HL-60/S4 treated with phorbol 12-myristate 13-acetate at 8.2 ng/mL for 4 days and 3 days (cell line): ENCODE measurements around the gene FBH1.
"Not testable (repeated sequence)": the region's sequence is repeated elsewhere in the genome, so short reads cannot be mapped to it uniquely, and the experiment has no call there.

Source experiments
- in situ Hi-C: fragments of 300-500 bp; cut with MboI; formaldehyde crosslinking; loops from 2 replicates; pipeline ENCODE4 v1.15.0; 2022; ENCODE audit warnings: low sequenced_read_pairs

FBH1 gene

DNA sequence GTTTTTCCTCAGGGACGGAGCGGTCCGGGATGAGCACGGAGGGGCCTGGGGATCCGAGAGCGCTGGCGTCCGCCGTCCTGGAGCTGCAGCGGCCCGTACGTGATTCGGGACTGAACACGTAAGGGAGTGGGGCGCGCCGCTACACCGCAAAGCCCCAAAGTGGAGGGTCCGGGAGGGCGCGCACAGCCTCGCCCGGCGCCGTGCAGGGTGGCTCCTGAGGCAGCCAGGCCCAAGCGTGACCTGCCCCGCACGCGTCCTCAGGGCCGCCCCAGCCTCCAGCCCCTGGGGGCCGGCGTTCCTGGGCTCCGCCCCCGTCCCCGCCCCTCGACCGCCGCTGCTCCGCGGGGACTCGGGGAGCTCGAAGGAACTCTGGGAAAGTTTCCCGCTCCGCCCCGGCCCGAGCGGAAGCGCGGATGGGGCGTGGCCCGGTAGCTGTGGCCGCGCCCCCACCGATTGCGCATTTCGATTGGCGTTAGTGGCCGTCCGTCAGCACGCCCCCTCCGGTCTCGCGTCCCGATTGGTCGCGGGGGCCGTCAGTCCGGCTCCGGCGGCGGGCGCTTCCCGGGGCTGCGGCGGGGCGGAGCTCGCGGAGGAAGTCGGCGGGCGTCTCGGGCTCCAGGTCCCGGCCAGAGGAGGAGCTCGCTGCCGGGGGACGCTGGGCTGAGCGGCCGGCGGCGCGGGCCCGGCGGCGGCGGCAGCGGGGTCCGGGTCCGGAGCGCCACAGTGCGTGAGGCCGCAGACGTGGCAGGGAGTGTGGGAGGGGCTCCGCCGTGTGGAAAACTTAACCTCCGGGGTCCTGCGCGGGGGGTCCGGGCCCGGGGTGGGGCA, at the start of gene FBH1, which contains the start of gene ANKRD16:
Gene FBH1, plus strand, starts transcription at position 620 of the 828 bp plus-strand sequence. Its CDS starts 103 bp downstream, at position 723.
Gene ANKRD16, minus strand, starts transcription at position 270 of the 828 bp plus-strand sequence. CDS start 539 bp downstream, outside the sequence.
- in situ Hi-C loops: no loop called here

DNA sequence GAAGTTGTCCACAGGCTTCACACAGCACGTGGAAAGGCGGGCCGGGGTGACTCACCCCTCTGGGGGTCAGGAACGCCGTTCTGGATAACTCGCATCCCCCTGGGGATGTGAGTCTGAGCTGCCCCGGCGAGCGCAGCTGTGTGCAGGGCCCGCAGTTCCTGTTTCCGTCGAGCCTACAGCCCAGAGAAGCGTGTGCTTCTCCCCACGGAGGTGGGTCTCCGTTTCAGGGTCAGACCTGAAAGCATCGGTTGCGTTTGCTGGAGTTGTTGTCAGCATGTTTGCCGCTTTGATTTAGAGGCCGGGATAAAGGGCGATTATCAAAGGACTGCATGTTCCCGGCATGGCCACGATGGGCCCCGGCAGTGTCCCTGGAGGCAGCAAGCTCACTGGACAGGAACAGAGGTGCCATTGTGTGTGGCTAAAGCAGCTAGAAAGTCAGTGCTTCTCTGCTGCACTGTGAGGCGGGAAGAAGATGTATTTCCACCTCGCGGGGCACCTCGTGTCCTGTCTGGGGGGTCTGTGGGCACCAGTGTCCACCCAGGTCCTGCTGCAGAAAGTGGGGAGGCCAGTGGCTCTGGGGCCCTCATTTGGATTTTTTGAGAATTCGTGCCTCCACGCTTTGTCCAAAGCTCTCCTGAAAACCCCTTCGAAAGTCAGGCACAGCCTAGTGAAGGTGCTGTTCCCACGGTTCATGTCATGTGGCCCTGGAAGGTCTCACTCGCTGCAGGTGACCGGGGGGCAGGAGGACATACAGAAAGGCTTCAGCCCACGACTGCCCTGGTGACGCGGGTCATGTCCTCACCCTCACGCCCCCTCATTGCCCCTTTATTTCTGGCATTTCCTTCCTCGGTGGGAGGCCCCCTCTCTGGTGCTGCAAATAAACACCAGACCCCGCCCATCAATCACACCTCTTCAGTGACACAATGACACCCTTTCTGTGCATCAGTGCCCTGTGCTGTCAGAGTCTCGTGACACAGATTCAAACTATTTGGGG, 49.4 kb upstream of the FBH1 start:
- in situ Hi-C loops: no loop called here

DNA sequence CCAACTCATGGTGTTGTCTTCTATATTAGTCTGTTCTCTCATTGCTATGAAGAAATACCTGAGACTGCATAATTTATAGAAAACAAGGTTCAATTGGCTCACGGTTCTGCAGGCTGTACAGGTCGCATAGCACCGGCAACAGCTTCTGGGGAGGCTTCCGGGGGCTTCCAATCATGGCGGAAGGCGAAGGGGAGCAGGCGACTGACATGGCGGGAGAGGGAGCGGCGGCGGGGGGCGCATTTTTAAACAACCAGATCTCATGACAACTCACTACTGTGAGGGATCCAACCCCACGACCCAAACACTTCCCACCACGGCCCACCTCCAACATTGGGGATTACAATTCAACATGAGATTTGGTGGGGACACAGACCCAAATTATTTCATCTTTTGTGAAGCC, 48.1 kb upstream of the FBH1 start:
- in situ Hi-C loops: no loop called here

DNA sequence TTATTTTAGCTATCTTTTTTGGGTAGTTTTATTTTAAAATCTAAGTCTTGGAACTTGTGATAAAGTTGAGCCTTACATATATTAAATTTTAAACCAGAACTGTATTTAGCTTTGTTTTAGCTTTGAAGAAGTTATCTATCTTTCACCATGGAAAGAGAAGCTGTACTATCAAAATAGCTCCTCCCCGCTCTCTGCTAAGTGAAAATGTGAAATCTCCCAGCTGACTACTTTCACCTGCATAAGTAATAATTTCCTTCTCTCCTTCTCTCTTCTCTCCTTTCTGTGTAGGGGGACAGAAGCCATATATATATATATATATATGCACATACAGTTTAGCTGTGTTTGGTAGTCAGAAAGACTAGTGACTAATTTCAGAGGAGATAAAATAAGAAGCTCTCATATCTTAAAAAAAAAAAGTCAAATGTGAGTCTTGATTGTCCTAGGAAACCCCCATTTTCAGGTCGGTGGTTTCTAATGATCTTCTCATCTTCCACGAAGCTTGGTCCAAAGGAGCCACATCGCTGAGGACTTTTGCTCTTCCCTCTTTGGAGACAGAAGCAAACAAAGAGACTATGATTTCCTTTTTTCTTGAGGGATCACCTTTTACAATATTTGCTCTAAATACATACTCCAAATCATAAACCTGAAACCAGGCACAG, 46.2 kb upstream of the FBH1 start:
- in situ Hi-C loops: no loop called here

DNA sequence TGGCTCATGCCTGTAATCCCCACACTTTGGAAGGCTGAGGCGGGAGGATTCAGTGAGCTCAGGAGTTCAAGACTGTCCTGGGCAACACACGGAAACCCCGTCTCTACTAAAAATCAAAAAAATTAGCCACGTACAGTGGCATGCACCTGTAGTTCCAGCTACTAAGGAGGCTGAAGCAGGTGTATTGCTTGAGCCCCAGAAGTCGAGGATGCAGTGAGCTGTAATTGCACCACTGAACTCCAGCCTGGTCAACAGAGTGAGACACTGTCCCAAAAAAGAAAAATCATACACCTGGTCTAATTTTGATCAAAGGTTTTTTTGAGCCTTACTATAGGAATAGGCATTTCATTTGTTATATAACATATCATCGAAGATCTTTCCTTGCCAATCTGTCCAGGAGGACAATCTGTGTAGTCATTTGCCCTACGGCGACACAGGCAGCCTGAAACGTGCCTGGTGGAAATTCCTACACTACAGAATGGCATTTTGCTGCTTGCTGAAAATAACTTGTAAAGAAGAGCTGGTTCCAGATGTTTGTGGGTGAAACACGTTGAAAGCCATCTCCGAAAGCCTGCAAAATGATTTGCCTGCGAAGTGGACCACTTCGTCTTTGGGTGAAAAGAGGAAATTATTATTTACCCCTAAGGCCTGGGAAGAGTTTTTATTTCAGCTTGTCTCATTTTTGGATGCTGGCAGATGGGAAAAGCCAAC, 45.5 kb upstream of the FBH1 start:
- in situ Hi-C loops: no loop called here

DNA sequence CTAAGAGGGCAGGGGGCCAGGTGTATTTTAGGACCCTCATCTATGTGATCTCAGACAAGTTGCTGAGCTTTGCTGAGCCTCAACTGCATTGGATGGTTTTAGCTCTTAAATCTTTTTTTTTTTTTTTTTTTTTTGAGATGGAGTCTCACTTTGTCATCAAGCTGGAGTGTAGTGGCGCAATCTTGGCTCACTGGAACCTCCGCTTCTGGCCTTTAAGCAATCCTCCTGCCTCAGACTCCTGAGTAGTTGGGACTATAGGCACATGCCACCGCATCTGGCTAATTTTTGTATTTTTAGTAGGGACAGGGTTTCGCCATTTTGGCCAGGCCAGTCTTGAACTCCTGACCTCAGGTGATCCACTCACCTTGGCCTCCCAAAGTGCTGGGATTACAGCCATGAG, 43.4 kb upstream of the FBH1 start:
- in situ Hi-C loops: not testable (repeated sequence)

DNA sequence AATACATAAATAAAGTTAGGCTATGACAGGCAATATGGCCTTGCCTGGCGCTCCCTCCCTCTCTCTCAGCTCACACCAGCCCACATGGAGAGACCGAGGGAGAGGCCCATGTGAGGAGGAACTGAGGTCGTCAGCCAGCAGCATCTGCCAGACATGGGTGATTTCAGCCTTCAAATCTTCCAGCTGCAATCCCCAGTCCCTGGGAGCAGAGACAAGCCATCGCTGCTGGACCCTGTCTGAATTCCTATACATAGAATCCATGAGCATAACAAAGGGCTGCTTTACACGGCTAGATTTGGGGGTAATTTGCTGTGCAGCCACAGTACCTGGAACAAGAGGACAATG, 35.9 kb upstream of the FBH1 start:
- in situ Hi-C loops: no loop called here

DNA sequence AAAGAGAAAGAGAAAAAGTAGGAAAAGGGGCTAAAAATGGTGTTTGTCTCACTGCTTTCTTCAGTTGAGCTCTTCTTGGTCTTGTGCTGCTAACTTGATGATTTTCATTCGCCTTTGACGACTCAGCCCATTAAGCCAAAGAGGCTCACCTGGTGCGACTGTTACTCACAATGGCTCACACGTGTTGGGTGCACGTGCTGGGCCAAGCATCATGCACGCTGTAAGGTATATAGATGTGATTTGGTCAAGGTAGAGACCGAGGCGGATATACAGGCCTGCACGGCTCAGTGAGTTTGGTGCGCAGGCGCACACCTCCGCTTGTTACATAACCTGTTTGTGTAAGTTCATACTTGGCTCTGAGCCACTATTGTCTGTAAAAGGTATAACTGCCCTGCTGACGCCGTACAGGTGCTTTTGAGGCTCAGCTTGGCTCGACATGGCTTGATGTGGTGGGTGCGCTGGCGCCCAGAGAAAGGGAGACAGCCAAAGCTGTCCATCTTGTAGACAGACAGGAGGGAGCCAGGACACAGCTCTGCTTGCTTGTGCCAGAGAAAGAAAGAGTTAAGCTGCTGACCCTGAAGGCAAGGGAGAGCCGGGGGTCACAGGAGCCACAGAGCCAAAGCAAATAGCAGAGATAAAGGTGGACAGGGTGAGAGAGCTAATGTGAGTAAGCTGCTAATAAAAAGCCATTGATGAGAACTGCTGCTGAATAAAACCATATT, 33.9 kb upstream of the FBH1 start:
- in situ Hi-C loops: no loop called here

DNA sequence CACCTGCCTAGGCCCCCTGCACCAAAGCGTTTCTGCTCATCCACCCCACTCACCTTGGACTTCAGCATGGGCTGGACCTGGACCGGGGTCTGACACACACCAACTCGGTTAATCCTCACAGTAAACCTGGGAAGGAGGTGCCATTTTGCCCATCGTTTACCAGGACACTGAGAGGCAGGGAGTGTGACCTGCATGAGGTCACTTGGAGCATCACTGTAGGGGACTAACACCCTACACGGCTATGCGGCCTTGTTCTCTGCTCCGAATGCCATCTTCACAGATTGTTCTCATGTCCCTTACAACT, 33.4 kb upstream of the FBH1 start:
- in situ Hi-C loops: no loop called here

DNA sequence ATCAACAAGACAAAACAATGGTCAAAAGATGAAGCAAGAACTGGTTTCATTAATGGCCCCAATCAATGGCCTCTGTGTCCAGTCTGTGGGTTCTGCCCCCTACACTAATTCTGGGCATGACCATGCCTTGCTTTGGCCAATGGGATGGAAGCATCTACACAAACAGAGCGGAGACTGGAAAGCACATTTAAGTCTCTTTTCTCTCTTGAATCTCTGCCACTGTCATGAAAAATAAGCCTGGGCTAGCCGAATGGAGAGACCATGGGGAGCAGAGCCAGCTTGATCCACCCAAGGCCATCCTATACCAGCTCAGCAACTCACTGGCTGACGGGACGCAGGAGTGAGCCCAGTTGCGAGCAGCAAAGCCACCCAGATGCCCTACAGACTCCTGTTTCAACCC, 31.2 kb upstream of the FBH1 start:
- in situ Hi-C loops: no loop called here

DNA sequence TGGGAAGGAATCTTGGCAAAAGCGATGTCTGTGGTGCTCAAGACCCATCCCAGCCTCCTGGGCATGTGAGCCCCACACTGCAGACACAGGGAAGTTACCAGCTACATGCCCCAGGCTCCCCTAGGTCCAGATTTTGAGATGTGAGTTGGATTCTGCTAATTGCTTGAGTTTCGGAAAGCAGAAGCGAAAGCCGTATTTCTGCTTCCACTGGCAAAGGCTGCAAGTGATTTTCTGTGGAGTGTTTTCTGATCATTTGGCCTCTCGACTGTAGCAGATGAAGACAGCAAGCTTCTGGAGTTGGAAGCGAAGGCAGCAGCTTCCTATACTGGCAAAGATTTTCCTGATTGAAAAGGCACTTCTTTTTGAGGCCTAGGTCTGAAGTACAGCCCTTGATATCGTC, 30.0 kb upstream of the FBH1 start:
- in situ Hi-C loops: no loop called here

DNA sequence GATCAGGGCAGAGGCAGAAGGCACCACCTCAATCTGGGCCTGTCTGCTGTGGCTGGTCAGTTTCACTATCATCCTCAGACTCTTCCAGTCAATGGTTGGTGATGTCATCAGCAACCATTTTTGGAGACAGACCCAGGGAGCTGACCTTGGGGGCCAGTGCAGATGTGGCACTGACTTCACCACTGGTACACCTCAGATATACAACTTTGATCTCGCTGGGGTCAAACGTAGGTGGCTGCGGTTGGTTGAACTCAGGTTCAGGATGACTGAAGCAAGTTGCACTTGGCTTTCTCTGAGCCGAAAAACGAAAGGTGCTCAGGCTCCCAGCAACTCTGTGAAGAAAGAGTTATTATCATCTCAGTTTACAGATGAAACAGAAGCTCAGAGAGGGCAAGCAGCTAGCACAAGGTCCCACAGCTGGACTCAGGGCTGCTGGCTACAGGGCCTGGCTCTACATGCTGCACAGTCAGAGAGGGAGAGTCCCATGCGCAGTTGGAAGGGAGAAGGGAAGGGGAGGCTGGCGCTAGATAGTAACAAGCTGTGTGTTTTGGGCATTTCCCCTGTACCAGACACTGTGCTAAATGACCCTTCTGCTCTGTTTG, 27.6 kb upstream of the FBH1 start:
- in situ Hi-C loops: no loop called here

DNA sequence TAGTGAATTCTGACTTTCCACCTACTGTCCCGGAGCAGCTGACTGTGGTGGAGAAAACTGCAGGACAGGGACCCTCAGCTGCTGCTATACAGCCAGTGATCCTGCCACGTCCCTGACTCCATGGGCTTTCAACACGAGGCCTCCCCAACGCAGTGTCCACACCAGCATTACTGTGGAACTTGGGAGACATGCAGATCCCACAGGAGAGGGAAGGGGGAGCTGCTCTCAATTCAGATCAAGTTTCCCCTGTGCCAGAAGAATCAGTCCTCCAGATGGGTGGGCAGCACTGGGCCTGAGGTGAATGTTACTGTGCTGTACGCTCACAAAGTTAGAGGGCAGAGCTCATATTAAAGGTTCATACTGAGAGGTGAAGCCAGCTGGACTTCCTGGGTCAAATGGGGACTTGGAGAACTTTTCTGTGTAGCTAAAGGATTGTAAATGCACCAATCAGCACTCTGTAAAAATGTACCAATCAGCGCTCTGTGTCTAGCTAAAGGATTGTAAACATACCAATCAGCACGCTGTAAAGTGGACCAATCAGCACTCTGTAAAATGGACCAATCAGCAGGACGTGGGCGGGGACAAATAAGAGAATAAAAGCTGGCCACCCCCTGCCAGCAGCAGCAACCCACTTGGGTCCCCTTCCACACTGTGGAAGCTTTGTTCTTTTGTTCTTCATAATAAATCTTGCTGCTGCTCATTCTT, 26.9 kb upstream of the FBH1 start:
- in situ Hi-C loops: not testable (repeated sequence)

DNA sequence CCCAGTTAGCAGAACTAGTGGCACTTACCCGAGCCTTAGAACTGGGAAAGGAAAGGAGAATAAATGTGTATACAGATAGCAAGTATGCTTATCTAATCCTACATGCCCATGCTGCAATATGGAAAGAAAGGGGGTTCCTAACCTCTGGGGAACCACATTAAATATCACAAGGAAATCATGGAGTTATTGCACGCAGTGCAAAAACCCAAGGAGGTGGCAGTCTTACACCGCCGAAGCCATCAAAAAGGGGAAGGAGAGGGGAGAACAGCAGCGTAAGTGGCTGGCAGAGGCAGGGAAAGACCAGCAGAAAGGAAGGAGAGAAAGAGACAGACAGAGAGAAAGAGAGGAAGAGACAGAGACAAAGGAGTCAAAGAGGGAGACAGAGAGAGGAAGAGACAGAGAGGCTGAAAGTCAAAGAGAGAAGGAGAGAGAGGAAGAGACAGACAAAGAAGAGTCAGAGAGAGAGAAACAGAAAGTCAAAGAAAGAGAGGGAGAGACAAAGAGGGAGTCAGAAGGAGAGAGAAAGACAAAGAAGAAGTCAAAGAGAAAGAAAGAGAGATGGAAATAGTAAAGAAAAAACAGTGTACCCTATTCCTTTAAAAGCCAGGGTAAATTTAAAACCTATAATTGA, 23.5 kb upstream of the FBH1 start:
- in situ Hi-C loops: not testable (repeated sequence)

DNA sequence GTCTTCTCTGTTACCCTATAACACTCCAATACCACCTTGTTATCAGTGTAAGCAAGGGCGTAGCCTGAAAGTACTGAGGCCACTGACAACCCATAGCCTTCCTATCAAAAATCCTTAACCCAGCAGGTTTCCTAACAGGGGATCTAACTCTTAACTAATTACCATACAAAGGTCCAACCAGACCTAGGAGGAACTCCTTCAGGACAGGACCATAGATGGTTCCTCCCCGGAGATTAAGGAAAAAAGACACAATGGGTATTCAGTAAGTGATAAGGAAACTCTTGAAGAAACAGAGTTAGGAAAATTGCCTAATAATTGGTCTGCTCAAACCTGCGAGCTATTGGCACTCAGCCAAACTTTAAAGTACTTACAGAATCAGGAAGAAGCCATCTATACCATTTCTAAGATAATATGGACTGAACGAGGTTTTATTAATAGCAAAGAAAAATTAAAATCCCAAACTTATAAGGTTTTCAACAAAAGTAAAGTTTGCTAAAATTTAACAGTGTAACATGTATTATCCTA, 22.9 kb upstream of the FBH1 start:
- in situ Hi-C loops: not testable (repeated sequence)

DNA sequence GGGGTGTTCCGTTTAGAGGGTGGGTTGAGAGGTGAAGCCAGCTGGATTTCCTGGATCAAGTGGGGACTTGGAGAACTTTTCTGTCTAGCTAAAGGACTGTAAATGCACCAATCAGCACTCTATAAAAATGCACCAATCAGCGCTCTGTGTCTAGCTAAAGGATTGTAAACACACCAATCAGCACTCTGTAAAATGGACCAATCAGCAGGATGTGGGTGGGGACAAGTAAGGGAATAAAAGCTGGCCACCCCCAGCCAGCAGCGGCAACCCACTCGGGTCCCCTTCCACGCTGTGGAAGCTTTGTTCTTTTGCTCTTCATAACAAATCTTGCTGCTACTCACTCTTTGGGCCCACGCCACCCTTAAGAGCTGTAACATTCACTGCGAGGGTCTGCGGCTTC, 21.7 kb upstream of the FBH1 start:
- in situ Hi-C loops: not testable (repeated sequence)

DNA sequence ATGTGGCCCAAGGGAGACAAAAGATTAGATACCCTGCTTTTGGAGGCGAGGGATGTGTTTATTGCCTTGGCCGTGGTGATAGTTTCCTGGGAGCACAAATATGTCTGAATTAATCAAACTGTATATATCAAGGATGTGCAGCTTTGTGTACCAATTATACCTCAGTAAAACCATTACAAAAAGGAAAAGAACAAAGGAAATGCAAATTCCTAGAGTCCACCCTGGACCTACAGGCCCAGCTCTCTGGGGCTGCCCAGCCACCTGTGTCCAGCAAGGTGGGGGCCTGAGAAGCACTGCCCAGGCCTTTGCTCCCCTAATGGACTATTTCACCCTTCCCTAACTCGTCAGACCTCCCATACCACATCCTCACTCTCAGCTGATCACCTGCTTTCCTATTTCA, 20.9 kb upstream of the FBH1 start:
- in situ Hi-C loops: no loop called here

DNA sequence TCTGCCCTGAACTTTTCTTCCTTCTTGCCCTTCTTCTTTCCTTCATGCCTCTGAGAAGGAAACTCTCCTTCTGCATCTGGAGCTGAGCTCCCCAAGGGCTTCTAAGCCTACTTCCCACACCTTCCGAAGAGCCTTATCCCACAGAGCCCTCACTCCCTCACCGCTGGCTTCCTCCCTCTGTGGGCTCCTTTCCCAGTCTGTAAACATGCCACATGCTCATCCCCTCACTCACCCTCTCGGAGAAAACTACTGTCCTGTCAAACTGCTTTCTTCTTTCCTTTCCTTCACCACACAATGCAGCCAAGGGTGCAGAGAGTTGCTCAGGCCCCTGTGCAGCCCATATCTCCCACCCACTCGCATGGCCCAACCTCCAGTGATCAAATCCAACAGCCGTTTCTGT, 18.4 kb upstream of the FBH1 start:
- in situ Hi-C loops: no loop called here
